Gastrocnemius medialis (tissue), 4 donors: ENCODE results near the gene IL15.

Experiments used
- POLR2A ChIP-seq, 2 donors: fragments of 450-650 bp; IDR thresholded peaks; one replicate each; pipeline ENCODE4 v1.6.1; 2017; ENCODE audit warnings: antibody characterized with exemption in 2 of 2, mild to moderate bottlenecking in 2 of 2, moderate library complexity in 2 of 2
- TF ChIP-seq, protein P1 (sequence below), 5 experiments: fragments of 450-650 bp in 3 of 5; fragments of 200-600 bp in 2 of 5; sonication (generic) in 2 of 5; IDR thresholded peaks in 4 of 5; conservative IDR thresholded peaks in 1 of 5; 1 replicate in 4 of 5; 2 replicates in 1 of 5; pipeline ENCODE4 v1.5.1; 2016 to 2019; ENCODE audit warnings: antibody characterized with exemption in 5 of 5, mild to moderate bottlenecking in 3 of 5, moderate library complexity in 3 of 5

DNA sequence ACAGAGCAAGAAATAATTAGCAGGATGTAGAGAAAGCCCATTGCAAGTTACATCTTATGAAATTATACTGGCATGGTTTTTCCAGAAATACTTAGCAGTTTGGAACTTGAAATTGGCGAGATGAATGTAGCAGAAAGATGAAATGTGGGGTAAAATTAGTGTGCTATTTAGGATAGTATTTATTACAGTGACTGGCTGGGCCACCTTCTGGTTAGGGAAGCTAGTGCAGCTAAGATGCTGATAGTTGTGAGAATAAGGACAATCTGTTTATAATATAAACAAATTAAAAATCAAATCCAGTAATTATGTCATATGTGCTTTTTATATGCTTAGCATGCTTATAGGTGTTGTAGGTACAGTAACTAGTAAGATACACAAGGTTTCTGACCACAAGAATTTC lies 74.8 kb downstream of the IL15 start:
- TF ChIP-seq, protein P1, sequence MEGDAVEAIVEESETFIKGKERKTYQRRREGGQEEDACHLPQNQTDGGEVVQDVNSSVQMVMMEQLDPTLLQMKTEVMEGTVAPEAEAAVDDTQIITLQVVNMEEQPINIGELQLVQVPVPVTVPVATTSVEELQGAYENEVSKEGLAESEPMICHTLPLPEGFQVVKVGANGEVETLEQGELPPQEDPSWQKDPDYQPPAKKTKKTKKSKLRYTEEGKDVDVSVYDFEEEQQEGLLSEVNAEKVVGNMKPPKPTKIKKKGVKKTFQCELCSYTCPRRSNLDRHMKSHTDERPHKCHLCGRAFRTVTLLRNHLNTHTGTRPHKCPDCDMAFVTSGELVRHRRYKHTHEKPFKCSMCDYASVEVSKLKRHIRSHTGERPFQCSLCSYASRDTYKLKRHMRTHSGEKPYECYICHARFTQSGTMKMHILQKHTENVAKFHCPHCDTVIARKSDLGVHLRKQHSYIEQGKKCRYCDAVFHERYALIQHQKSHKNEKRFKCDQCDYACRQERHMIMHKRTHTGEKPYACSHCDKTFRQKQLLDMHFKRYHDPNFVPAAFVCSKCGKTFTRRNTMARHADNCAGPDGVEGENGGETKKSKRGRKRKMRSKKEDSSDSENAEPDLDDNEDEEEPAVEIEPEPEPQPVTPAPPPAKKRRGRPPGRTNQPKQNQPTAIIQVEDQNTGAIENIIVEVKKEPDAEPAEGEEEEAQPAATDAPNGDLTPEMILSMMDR (IDR thresholded peaks at IDR 0.05 in 4 of 5, conservative IDR thresholded peaks at IDR 0.05 in 1 of 5) = peak in 4 of 5 experiments; percentile 27 to 46 (median 40)
- TF ChIP-seq POLR2A (IDR thresholded peaks at IDR 0.05) = no peak
